Activated CD4-positive, alpha-beta T cell treated with anti-CD3 and anti-CD28 coated beads for 1 hour (primary cell): ENCODE results near the gene DGKQ.
"Not testable (repeated sequence)": the region's sequence is repeated elsewhere in the genome, so short reads cannot be mapped to it uniquely, and the experiment has no call there.

ENCODE experiments used
- DNase-seq: peaks from one replicate; pipeline ENCODE4 v3.0.0-alpha.2; 2020

Gene DGKQ

DNA sequence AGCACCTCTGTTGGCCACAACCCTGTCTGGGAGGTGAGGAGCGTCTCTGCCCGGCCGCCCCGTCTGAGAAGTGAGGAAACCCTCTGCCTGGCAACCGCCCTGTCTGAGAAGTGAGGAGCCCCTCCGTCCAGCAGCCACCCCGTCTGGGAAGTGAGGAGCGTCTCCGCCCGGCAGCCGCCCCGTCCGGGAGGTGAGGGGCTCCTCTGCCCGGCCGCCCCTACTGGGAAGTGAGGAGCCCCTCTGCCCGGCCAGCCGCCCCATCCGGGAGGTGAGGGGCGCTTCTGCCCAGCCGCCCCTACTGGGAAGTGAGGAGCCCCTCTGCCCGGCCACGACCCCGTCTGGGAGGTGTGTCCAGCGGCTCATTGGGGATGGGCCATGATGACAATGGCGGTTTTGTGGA lies 2.6 kb upstream of the DGKQ start:
- DNase-seq = not testable (repeated sequence)

GRCh38 chr4:974668-975067 lies 1.3 kb upstream of the DGKQ start:
- no peak for DNase-seq

DNA sequence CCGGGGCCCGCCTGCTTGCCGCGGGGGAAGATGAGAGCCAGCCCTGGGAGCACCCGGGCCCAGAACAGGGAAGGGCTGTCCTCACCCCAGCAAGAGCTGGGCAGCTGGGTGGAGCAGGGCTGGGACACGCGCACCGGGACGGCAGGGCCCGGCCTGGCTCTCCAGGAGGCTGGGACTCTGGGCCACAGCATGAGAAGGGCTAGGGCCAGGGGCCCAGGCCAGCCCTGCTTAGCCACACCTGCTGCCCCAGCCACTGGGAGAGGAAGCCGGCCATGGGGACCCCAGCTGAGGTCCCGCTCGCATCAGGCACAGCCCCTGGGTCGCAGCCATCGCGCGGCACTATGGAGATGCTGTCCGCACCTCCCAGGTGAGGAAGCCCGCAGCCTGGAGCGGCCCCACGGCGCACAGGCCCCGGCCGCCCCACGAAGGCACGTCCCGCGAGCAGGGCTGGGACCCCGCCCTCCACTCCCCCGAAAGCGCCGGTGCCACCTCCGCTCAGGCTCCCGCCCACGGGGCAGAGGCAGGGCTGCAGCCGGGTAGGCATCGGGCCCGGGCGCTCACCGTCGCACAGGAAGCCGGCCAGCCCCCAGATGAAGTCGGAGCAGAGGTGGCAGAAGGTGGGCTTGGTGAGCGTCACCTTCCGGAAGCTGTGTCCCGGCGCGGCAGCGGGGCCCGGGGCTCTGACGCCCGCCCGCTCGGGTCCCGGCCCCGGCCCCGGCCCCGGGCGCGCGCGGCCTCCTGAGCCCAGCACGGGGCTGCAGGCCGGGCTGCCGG lies 531 bp downstream of the DGKQ start:
- DNase-seq = peak; percentile 48

DNA sequence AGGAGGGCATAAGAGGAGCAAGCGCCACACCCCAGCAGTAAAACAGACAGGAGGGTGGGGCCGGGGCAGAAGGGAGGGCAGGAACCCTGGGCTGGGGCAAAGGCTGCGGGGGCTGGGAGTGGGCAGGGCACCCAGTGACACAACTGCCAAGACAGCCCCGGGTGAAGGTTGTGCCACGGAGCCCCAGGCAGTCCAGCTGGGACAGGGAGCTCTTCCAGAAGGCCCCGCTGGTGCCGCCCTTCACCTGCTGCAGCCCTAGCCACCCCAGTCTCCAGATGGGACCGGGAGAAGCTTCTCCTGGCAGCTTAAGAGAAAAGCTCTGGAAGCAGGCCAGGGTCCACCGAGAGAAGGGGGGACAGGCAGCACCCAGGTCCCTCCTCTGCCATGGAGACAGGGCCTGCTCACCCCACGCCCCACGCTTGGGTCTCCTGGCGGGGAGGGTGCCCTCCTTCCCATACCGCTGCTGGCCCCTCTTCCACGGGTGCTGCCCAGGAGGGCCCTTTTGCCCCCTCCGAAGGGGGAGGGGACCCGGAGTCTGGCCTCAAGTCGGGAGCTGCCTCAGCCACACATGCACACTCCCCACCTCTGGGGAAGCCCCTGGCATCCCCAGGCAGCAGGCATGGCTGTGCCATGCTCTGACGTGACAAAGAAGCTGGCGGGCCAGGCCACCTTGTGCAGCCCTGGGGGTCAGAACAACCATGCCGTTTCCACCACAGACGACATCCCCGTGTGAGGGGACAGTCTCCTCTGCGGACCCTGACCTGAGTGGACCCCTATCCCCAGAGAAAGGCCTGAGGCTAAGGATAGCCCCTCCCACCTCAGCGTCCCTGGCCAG lies 1.5 kb downstream of the DGKQ start:
- DNase-seq = no peak

GRCh38 chr4:970854-971520 lies 2.4 kb downstream of the DGKQ start:
- DNase-seq = no peak

DNA sequence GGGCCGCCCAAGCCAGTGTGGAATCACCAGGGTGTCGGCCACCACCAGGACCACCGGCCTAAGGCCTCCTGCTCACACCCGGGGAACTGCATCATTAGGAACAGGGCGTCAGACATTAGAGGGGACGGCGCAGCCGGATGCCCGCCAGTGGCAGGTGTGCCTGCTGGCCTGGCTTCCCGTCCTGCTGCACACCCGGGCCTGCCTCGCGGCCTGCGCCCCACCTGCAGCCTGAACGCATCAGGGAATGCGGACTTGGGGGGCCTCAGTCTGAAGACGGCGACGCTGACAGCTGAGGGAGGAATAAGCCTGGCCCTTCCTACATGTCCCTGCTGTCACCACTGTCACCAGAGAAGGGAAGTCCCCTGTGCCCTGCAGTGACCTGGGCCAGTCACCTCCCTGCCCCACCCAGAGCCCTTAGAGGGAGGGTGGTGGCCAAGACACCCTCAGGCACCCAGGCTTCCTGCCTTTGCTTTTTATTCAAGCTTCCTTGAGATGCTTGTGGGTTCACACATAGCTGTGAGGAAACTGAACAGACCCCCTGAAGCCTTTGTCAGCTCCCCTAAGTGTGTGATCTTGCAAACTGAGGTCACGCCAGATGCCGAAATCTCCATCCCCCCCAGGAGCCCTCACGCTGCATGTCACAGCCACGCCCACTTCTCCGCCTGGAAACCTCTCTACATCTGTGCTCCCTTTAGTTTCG lies 3.2 kb downstream of the DGKQ start:
- DNase-seq = no peak

GRCh38 chr4:968621-969394 lies 4.6 kb downstream of the DGKQ start:
- DNase-seq = no peak

- no peak for DNase-seq
Measured at GRCh38 chr4:968221-968620, 5.1 kb downstream of the DGKQ start.

DNA sequence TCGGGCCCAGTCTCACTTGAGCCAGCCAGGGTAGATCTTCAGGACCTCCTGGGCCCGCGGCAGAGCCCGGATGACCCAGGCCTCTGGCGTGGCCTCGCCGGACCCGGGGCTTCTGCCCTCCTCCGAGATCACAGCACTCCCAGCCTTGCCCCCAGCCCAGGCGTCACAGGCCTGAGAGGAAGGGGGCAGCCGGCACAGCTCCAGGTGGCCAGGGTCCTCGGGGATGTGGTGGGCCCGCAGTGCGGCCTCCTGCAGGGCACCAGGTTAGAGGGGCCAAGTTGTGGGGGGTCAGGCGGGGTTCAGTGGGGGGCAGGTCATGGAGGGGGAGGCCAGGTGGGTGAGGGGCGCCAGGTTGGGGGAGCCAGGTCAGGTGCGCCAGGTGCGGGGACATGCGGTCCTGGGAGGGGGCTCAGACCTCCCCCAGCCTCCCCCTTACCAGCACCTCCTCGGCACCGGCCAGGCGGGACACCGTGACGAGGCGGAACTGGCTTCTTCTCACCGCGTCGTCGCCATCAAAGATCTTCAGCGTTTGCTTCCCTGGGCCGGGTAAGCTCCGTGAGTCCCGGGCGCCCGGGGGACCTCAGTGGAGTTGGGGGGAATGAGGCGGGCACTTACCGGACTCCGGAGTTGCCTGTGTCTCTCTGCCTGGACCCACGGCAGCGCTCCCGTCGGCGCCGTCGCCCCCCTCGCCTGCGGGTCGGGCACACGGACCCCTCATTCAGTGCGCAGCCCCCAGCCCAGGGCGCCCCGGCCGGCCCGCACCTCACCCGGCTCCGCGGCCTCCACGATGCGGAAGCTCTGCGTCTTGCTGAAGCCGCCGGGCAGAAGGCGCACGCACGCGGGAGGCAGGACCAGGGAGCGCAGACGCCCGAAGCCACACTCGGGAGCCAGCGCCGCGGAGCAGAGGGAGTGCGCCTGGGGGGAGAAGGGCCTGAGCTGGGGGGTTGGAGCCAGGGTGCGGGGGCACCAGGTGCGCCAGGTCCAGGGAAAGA lies 6.0 kb downstream of the DGKQ start:
- DNase-seq = no peak

DNA sequence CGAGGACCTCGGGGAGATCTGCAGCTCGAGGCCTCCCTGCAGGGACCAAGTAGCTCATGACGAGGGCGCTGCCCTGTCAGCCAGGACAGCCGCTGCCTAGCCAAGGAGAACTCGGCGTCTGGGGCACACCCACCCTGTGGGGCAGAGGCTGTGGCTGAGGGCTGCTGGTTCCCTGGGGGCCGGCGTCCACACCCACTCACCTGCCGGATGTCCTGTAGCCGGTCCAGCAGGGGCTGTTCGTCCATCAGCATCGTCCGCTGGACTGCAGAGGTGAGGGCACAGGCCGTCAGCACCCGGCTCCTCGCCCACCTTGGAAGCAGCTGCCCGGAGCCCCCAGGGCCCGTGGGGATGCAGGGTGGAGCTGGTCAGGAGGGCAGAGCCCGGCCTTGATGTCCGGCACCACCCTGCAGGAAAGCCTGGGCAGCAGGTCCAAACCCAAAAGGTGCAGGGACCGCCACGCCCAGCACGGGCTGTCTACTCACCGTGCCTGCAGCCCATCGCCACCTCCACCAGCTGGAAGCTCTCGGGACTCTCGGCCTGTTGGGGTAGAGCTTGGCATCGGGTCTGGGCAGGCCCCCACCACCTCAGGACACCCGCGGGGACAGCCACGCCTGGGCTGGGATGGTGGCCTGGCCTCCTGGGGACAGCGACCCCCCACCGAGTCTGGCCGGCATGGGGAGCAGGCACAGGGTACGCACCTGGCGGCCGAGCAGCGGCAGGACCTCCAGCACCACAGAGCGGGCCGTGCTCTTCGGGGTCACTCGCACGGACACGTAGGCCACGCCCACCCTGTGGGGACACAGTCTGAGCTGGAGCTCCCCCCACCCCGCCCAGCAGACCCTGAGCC lies 6.9 kb downstream of the DGKQ start:
- DNase-seq = no peak

DNA sequence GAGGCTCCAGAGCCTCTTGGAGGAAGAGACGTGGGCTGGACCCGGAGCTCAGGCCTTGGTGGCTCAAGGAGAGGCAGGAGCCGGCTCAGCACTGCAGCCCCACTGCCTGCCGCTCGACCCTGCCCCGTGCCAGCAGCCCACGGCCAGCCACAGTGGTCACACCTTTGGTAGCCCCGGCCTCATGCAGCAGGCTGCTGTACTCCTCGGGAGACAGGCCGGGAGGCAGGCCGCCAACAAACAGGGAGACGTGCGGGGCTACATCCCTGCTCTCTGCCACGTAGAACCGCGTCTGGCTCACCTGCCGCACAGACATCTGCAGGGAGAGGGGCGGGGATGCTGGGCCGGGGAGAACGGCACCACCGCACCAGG lies 7.6 kb downstream of the DGKQ start:
- no peak for DNase-seq

- DNase-seq = no peak
Measured at GRCh38 chr4:965048-965765, 8.2 kb downstream of the DGKQ start.

GRCh38 chr4:964346-965025 lies 8.9 kb downstream of the DGKQ start:
- DNase-seq = no peak

DNA sequence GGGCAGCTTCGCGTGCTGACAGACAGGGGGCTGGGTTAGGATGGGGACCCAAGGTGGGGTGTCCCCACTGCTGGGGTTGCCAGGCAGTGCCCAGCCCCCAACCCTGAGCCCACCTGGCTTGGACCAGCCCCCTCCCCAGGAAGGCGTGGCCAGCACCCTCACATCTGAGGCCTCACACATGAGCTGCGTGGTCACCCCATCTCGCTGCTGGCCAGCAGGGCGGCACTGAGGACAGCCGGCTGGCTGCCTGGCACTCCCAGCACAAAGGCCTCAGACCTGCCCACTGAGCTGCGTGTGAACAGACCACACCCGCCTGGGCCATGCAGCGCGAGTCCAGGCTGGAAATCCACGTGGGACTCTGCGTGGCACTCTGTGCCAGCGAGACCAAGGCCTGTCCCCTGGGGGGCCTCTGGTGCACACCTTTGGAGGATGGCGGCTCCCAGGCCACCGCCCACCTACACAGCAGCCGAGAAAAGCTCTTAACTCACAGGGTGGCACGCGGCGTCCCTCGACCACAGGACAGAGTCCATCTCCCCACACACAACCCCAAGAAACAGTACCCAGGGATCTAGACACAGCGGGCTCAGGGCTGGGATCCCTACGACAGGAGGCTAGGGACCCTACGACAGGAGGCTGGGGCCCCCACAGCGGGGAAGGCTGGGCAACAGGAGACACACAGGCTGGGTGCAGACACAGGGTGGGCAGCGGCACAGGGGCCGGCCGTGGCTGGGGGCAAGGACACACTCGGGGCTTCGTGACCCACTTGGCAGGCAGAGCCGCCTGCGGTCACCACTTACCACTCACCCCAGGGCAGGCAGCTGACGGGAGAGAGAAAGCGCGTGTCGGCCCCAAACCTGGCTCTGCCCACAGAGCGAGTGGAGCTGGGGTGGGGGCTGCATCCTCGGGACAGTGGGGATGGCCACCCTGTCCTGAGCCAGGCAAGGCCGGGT lies 9.8 kb downstream of the DGKQ start:
- DNase-seq = no peak

- DNase-seq = no peak
Measured at GRCh38 chr4:962231-963208, 10.8 kb downstream of the DGKQ start.
